Glomerular endothelial cell (primary cell): ENCODE measurements around the gene JMJD6. TPM values are rescaled to one million over a fixed set of nuclear protein-coding genes. Genes with fewer than 3 reads are reported as not detected.
"Not testable (repeated sequence)": the region's sequence is repeated elsewhere in the genome, so short reads cannot be mapped to it uniquely, and the experiment has no call there.

Source experiments
- DNase-seq: peaks from one replicate; pipeline ENCODE4 v3.0.0-alpha.2; 2011; ENCODE audit warnings: low read depth, low spot score; ENCODE audit errors: extremely low read depth
- total RNA-seq: library from RNA; depleted of rRNA; stranded (reverse); fragments of >200 nt; gene quantifications from 2 replicates; pipeline ENCODE4 v1.2.3, GENCODE V29; 2015

JMJD6 gene
- total RNA-seq, 1 donor from 2014 or later = 27.2 TPM

DNA sequence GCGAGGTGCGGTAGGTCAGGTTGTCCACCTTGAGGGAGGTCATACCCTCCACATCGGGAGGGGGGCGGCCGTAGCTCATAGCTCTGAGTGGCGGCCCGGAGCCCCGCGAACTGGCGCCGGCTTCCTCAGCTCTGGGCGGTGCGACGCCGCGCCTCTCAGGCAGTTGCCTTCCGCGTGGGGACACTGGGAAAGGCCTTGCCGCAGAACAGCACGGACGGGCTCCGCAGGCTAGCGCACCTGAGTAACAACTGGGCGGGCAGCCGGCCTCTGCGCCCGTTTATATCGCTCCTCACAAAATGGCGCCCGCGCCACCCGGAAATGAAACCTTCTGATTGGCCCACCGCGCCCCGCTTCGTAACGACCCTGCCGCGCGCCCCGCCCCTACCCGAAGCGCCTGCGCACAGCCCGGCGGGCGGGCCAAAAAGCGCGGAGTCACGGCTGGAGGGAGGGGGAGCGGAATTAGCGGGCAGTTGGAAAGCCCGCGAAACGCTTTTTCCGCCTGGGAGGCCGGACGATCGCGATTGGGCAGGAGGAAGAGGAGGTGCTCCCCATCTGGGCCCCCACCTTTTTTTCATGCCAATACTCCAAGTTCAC, 10.8 kb upstream of the JMJD6 start, which contains the start of gene SRSF2:
Gene SRSF2 (minus strand): TSS at position 250 of the 594 bp plus-strand sequence. CDS start 171 bp downstream, at position 79.
- peak; percentile 79 for DNase-seq

GRCh38 chr17:76736349-76737081, 10.1 kb upstream of the JMJD6 start:
- DNase-seq = no peak

DNA sequence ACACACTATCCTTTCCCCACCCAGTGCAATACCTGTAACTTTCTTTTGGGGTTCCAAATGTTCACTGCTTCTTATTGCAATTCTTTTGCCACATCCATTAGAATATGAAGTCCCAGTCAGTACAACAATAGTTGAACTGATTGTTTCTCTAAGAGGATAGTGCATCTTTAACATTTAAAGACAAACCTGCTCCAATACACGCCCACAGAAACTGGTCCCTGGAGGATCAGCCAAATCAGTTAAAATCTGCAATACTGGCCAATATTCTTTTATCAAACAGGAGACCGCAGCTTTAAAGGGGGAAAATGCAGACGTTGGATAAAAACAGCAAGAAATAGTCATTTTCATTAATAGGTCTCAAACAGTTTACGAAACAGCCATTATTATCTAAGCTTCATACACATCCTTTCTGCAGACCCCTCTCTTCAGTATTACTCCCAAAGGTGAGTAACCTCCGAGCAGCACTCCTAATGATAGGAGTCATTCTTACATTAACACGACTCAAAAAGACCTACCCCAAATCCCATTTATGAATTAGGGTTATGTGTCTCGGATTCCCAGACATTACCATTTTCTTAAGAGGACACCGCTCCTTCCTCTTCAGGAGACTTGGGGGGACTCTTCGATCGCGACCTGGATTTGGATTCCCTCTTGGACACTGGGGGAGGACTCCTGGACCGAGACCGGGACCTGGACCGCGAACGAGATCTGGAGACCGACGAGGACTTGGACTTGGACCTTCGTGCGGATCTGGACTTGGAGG, 9.4 kb upstream of the JMJD6 start:
- no peak for DNase-seq

DNA sequence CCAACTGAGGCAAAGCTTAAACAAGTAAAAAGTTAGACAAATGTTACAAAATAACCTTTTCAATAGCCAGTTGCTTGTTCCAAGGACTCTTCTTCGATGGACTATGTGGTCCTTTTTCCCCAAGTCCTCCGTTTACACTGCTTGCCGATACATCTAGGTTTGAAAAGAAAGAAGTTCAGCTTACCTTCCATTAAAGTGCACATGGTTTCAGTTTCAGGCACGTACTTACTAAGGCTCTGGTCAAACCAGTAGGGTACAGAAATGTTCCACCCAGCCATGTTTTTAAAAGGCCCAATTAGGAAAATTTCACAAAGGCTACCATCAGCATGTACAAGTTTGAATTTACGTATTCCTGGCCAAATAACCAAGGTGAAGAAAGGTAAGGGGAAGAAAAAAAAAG, 8.6 kb upstream of the JMJD6 start:
- DNase-seq = no peak

GRCh38 chr17:76734080-76734840, 7.9 kb upstream of the JMJD6 start:
- no peak for DNase-seq

GRCh38 chr17:76733618-76733957, 7.2 kb upstream of the JMJD6 start:
- no peak for DNase-seq

DNA sequence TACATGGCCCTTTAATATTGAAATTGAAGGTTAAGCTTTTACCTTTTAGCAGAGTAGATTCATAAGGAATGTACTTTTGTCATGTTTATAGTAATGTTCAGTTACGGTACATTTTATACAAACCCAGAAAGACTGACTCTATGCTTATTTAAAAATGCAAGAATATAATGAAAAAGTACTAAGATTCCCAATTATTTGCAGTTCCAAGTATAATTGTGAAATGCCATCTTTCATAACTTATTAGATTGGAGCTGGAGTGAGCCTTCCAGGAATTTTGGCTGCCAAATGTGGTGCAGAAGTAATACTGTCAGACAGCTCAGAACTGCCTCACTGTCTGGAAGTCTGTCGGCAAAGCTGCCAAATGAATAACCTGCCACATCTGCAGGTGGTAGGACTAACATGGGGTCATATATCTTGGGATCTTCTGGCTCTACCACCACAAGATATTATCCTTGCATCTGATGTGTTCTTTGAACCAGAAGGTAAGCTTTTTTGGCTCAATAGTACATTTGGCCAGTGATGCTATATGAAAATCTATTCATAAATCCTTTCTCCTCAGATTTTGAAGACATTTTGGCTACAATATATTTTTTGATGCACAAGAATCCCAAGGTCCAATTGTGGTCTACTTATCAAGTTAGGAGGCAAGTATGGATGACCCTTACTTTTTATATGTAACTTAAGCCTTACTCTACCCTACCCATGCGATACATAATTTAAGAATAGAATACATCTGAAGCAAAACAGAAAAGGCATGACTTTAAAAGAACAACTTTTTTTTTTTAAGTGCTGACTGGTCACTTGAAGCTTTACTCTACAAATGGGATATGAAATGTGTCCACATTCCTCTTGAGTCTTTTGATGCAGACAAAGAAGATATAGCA, 6.6 kb upstream of the JMJD6 start:
- no peak for DNase-seq

GRCh38 chr17:76731800-76732733, 5.7 kb upstream of the JMJD6 start:
- not testable (repeated sequence) for DNase-seq

DNA sequence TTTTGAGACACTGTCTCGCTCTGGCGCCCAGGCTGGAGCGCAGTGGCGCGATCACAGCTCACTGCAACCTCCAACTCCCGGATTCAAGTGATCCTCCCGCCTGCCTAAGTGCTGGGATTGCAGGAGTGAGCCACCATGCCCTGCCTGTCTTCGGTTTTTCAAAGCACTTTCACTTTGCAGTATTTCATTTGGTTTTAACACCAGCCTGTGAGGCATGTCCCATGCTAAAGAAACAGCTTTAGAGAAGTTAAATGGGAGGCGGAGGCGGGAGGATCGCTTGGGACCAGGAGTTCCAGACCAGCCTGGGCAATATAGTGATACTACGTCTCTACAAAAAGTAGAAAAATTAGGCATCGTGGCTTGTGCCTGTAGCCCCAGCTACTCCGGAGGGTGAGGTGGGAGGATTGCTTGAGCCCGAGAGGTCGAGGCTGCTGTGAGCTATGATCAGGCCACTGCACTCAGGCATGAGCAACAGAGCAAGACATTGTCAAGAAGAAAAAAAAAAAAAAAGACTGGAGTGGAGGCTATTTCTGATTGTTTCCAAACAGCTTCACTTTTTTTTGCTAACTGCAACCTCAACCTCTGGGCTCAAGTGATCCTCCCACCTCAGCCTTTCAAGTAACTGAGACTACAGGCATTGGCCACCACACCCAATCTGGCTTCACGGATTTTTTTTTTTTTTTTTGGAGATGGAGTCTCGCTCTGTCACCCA, 1.5 kb upstream of the JMJD6 start:
- no peak for DNase-seq

GRCh38 chr17:76726776-76727718, 641 bp upstream of the JMJD6 start, which contains the start of gene METTL23:
TSS of gene METTL23 (plus strand) at chr17:76726839. CDS start at chr17:76729711, 2,872 bp downstream.
- no peak for DNase-seq

- DNase-seq = no peak
Observed at GRCh38 chr17:76725580-76726230, 701 bp downstream of the JMJD6 start.

- DNase-seq = no peak
Observed at GRCh38 chr17:76723812-76724211, 2.6 kb downstream of the JMJD6 start.

GRCh38 chr17:76722977-76723376, 3.4 kb downstream of the JMJD6 start:
- not testable (repeated sequence) for DNase-seq

DNA sequence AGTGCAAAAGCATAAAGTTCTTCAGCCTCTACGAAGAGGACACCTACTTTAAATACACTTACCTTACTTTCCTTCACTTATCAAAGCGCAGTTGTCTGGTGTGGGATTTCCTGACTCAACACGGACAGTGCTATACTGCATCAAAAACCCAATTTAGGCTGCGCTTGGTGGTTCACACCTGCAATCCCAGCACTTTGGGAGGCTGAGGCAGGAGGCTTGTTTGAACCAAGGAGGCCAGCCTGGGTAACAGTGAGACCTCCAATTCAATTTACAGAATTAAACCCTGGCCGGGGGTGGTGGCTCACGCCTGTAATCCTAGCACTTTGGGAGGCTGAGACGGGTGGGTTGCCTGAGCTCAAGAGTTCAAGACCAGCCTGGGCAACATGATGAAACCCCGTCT, 4.1 kb downstream of the JMJD6 start:
- DNase-seq = no peak

- DNase-seq = no peak
Observed at GRCh38 chr17:76721463-76721862, 4.9 kb downstream of the JMJD6 start.

GRCh38 chr17:76720941-76721340, 5.5 kb downstream of the JMJD6 start:
- no peak for DNase-seq

GRCh38 chr17:76720211-76720610, 6.2 kb downstream of the JMJD6 start:
- no peak for DNase-seq
